Cardiac septum (tissue), 1 donor: ENCODE results near the gene SLC6A3. TPM values are rescaled to one million over a fixed set of nuclear protein-coding genes. Genes with fewer than 3 reads are reported as not detected.
"Not testable (repeated sequence)": the region's sequence is repeated elsewhere in the genome, so short reads cannot be mapped to it uniquely, and the experiment has no call there.

Experiments used
- DNase-seq: peaks from one replicate; pipeline ENCODE4 v3.0.0-alpha.2; 2020; ENCODE audit warnings: low spot score
- intact Hi-C: fragments of 100-400 bp; cut with DNase I; formaldehyde crosslinking; loops from one replicate; pipeline ENCODE4 v1.14.0; 2022
- total RNA-seq: library from RNA; stranded (reverse); fragmentation: NEBNext Ultra II Directional; extraction: Animal tissue kit (Norgen Biotek cat#: 25700); gene quantifications from one replicate; pipeline ENCODE4 v1.2.1, GENCODE V29; 2021
- donor health status: DM: no; HTN: no; CAD: no.

Gene SLC6A3
- total RNA-seq, 1 donor from 2014 or later = 0.19 TPM

- no peak for DNase-seq
- intact Hi-C loops = loop anchor here (10.0 kb wide), 1 partner anchor 263 kb away; no protein-coding TSS in a partner anchor
Measured at GRCh38 chr5:1381370-1382247, 63.6 kb downstream of the SLC6A3 start.

DNA sequence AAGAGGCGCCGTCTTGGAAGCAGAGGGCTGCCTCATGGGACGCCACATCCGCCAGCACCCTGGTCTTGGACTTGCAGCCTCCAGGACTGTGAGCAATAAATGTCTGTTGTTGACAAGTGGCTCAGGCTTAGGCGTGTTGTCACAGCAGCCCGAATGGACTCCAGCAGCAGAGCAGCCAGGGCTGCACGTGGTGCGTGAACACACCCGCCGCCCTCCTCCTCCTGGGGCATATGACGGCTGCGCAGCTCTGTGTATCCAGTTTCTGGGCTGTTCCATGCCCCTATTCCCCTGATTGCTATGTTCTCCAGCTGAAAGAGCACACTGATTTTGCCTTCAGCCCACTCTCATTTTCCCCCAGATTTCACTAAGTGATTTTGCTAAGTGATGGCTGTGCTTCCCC, 64.3 kb downstream of the SLC6A3 start:
- DNase-seq = no peak
- intact Hi-C loops = loop anchor here (10.0 kb wide), 1 partner anchor 264 kb away; no protein-coding TSS in a partner anchor

DNA sequence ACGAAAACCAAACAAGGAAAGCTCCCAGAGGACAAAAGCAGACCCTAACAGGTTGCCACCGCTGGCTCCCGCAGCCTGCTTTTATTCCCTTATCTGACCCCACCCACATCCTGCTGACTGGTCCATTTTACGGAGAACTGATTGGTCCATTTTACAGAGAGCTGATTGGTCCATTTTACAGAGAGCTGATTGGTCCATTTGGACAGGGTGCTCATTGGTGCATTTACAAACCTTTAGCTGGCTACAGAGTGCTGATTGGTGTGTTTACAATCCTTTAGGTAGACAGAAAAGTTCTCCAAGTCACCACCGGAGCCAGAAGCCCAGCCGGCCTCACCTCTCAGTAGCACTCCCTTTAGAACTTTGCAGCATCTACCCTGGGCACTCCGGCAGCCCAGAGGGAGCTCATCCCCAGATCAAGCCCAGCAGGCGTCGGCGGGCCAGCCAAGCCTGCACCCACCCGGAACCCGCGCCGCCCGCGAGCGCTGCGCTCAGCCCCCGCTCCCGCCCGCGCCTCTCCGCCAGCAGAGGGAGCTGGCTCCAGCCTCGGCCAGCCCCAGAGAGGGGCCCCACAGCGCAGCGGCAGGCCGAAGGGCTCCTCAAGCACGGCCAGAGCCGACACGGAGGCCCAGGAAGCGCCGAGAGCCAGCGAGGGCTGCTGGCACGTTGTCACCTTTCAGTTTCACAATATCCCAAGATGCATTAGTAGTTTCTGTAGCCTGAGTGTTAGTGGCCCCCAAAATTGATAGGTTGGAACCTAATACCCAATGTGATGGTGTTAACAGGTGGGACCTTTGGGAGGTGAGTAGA, 65.0 kb downstream of the SLC6A3 start:
- intact Hi-C loops = loop anchor here (10.0 kb wide), 1 partner anchor 265 kb away; no protein-coding TSS in a partner anchor
- DNase-seq = no peak

- intact Hi-C loops = no loop called here
- DNase-seq = no peak
Measured at GRCh38 chr5:1378866-1379659, 66.2 kb downstream of the SLC6A3 start.

DNA sequence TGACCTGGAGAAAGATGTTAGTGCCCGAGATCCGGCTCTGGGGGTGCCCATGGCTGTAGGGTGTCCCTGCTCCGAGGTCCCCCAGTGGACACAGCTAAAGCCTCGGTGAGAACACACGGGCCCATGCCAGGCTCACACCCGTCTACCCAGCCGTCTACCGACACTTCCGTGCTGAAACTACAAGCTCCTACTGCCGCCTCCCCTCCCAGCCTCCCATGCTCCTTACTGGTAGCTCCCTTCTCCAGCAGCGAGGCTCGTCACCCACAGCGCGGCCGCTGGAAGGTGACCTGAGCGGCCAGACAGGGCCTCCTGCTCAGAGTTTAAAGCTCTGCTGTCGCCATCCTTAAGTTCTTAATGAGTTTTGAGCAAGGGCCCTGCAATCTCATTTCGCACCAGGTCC, 67.1 kb downstream of the SLC6A3 start:
- intact Hi-C loops = no loop called here
- DNase-seq = no peak

DNA sequence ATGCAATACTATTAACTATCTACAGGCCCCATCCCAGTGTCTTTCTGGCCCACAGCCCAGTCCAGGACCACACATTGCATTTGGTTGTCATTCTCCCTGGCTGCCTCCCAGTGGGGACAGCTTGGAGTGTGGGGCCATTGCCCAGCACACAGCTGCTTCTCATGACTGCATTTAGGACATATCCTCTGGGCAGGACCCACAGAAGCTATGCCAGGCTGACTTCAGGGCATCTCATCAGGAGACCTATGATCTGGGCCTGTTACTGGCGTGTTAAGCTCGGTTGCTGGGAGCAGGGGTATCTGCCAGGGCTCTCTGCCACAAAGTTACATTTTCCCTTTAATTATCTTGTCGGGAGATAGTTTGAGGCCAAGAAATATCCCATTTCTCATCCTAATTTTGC, 68.3 kb downstream of the SLC6A3 start:
- intact Hi-C loops = no loop called here
- DNase-seq = no peak

- intact Hi-C loops = loop anchor here (1.0 kb wide), 1 partner anchor 9 kb away; no protein-coding TSS in a partner anchor
- no peak for DNase-seq
Measured at GRCh38 chr5:1375871-1376810, 69.1 kb downstream of the SLC6A3 start.

DNA sequence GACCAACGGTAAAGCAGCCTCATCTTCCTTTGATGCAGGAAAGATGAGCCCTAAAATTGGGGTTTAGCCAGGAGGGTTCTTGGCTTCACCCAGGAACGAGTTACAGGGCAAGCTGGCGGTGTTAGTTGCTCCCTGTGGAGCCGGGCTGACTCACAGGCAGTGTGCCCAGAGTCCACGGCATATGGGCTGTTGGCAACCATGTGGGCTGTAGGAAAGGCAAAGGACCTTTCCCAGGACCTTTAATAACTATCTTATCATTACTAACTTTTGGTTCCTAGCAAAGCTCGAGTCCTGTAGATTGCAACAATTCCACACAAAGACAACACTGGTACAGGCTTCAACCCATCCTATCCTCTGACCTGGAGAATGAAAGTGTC, 70.6 kb downstream of the SLC6A3 start:
- no peak for DNase-seq
- intact Hi-C loops = loop anchor here (1.0 kb wide), 1 partner anchor 7 kb away; no protein-coding TSS in a partner anchor

GRCh38 chr5:1374030-1374678, 71.1 kb downstream of the SLC6A3 start:
- intact Hi-C loops = no loop called here
- DNase-seq = no peak

DNA sequence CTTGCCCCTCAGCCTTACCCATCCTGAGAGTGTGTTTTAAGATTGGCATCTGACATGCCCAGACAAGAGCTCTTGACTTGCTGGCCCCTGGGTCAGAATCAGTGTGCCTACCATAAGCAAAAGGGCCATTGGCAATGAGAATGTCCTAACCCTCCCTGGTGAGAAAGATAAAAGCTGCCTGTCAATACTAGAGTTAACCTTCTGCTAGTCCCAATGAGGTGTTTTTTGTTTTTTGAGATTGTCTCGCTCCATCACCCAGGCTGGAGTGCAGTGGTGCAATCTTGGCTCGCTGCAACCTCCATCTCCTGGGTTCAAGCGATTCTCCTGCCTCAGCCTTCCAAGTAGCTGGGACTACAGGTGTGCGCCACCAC, 73.3 kb downstream of the SLC6A3 start:
- intact Hi-C loops, DNase-seq: not testable (repeated sequence)

DNA sequence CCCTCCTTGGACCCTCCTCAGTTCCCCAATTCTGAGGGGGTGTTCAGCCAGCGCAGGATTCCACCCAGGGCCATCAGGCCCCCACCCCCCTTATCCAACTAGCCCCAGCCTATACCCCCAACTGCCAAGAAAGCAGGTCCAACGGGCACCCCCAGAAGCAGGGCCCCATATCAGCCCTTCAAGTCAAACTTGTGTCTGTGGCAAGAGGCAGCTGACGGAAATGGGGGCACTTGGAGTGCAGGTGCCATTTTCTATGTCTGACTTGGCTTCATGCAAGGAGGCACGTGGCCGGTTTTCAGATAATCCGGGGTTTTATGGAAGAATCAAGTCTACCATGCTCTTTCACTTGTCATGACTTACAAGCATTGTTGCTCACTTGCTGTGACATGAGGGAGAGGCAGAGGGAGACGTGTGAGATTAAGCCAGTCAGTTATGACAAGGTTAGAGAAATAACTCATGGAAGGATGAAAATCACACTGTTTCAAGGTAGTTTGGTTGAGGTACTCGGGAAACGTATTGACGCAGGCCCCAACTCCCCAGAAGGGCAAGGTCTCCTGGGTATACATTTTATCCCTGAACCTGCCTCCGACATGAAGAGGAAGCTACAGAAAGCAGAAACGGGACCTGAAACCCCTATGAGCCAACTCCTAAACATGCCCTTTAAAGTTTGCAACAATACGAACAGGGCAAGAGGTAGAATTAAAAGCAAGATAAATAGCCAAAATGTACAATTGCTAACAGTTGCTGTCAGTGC, 73.8 kb downstream of the SLC6A3 start:
- no peak for DNase-seq
- intact Hi-C loops = no loop called here

GRCh38 chr5:1370006-1370405, 75.2 kb downstream of the SLC6A3 start:
- intact Hi-C loops = no loop called here
- DNase-seq = no peak

DNA sequence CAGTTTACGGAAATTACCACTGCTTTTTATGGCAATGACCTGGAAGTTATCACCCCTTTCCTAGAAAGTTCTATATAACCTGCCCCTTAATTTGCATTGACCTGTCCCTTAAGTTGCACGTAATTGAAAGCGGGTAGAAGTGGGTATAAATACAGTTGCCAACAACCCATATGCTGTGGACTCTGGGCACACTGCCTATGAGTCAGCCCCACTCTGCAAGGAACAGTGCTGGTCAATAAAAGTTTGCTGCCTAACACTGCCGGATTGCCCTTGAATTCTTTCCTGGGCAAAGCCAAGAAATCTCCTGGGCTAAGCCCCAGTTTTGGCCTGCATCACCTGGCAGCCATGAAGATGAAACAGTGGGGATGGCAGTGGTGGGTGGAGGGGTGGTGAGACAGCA, 76.5 kb downstream of the SLC6A3 start:
- DNase-seq = no peak

DNA sequence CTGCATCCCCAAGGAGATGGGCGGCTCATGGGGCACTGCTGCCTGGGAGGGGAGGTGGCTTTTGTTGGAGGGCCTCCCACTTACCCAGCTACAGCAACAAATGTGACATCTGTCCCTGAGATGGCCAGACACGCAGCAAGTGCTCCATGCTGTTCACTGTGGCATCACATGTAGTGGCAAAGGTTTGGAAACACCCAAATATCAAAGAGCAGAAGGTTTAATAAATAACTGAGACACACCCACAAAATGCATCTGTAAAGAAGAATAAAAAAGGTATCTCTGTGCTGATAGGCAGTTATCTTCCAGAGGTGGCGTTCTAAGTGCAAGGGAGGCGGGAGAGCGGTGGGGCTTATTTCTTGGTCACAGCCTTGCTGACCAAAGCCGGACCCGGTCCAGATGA, 77.0 kb downstream of the SLC6A3 start:
- intact Hi-C loops = no loop called here
- no peak for DNase-seq

More for the DNA sequence above, 76.5 kb downstream of the SLC6A3 start:
- intact Hi-C loops = no loop called here

DNA sequence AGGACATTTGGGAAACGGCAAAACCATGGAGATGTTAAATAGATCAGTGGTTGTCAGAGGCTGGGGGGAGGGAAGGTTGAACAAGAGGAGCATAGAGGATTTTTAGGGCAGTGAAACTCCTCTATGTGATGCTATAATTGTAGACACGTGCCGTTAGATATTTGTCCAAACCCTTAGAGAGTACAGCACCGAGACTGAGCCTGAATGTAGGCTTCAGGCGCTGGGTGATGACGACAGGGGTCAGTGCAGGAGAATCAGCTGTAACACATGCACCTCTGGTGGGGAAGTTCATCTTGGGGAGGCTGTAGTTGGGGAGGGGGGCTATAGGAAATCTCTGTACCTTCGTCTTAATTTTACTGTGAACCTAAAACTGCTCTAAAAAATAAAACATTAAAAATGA, 78.1 kb downstream of the SLC6A3 start:
- intact Hi-C loops = loop anchor here (1.0 kb wide), 1 partner anchor 8 kb away; no protein-coding TSS in a partner anchor
- no peak for DNase-seq

DNA sequence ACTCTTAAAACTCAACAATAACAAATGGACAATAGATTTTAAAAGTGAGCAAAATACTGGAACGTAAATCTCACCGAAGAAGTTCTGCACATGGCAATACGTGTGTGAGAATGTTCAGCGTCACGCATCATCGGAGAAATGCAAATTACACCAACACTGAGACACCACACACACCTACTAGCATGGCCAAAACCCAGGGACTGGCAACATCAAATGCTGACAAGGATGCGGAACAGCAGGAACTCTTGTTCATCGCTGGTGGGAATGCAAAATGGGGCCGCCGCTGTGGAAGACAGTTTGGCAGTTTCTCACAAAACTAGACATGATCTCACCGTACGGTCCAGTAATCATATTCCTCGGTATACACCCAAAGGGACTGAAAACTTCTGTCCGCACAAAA, 78.7 kb downstream of the SLC6A3 start:
- DNase-seq = no peak
- intact Hi-C loops = no loop called here

DNA sequence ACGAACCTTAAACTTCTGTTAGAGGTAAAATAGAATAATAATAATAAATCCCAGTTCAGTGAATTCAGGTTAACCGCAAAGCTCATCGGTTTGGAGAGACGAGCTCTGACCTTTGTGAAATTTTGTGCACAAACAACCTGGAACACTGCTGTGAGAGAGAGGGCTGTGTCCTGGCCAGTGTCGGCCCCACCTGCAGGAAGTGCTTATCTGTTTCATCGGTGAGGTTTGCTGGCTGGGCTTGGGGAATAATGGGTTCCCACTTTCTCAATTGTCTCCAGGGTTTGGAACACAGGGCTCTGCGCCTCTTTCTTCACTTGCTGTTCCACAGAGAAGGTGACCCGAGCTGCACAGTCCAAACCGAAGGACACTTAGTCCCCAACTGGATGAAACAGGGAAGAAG, 81.0 kb downstream of the SLC6A3 start:
- no peak for DNase-seq
- intact Hi-C loops = no loop called here
